Measurements from ENCODE around the gene XPC.

DNA sequence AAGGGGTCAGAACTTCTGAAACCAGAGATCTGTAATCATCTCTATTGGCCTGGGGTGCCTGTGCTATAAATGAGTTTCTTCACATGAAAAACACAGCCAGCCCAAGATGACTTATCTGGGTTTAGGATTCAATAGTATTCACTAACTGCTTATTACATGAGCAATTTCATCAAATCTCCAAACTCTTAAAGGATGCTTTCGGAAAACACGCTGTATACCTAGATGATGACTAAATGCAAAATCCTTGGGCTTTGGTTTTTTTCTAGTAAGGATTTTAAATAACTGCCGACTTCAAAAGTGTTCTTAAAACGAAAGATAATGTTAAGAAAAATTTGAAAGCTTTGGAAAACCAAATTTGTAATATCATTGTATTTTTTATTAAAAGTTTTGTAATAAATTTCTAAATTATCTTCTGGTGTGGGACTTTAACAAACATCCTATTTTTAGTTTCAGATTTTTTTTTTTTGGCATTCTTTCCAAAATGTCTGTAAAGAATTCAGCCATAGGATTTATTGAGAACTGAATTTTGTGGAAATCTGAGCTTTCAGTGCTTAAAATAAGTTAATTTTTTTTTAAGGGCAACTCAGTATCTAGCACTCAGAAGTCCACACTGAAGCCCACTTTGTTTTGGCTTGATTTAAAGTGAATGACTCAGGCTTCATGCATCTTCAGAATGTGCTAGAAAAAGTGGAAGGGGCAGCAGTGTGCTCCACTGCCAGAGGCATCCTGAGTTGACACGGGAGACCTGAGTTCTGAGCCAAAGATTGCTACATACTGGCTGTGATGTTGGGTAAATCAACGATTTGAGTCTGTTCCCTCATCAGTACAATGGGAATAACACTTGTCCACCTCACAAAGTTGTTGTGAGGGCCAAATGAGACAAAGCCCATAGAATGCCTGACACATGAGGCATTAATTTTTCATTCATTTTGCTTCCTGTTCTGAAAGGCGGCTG lies 34.9 kb downstream of the XPC start:
- TF ChIP-seq, protein P1, sequence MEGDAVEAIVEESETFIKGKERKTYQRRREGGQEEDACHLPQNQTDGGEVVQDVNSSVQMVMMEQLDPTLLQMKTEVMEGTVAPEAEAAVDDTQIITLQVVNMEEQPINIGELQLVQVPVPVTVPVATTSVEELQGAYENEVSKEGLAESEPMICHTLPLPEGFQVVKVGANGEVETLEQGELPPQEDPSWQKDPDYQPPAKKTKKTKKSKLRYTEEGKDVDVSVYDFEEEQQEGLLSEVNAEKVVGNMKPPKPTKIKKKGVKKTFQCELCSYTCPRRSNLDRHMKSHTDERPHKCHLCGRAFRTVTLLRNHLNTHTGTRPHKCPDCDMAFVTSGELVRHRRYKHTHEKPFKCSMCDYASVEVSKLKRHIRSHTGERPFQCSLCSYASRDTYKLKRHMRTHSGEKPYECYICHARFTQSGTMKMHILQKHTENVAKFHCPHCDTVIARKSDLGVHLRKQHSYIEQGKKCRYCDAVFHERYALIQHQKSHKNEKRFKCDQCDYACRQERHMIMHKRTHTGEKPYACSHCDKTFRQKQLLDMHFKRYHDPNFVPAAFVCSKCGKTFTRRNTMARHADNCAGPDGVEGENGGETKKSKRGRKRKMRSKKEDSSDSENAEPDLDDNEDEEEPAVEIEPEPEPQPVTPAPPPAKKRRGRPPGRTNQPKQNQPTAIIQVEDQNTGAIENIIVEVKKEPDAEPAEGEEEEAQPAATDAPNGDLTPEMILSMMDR (IDR thresholded peaks at IDR 0.05; ENCODE audit: borderline replicate concordance, extremely low read depth, low read length, poor library complexity, severe bottlenecking) = no peak
- no peak for TF ChIP-seq EZH2 (IDR thresholded peaks at IDR 0.05; ENCODE audit: borderline replicate concordance, low read depth, low read length, severe bottlenecking)

Measured in DND-41 (cell line).